NCI-H2029 (cell line): ENCODE results near the gene MTAP.

ENCODE experiments used
- DNase-seq: peaks from one replicate; lab custom pipeline; 2025; lab: John Stamatoyannopoulos, UW

Gene MTAP

GRCh38 chr9:21969011-21969940 is 166.8 kb downstream of the MTAP start:
- DNase-seq, result no peak

- DNase-seq, result no peak
Observed at GRCh38 chr9:21969951-21970799, 167.7 kb downstream of the MTAP start.

- no peak for DNase-seq
Observed at GRCh38 chr9:21970800-21971640, 168.6 kb downstream of the MTAP start.

- DNase-seq, result no peak
Observed at GRCh38 chr9:21972361-21972760, 169.9 kb downstream of the MTAP start.

- DNase-seq, result no peak
Observed at GRCh38 chr9:21974343-21974721, 171.9 kb downstream of the MTAP start.

- peak; percentile 76 for DNase-seq
Observed at GRCh38 chr9:21974722-21975409, 172.4 kb downstream of the MTAP start.

GRCh38 chr9:21976334-21976875 is 174.0 kb downstream of the MTAP start:
- no peak for DNase-seq

- no peak for DNase-seq
Observed at GRCh38 chr9:21982391-21982790, 180.0 kb downstream of the MTAP start.

- DNase-seq, result no peak
Observed at GRCh38 chr9:21982861-21983560, 180.6 kb downstream of the MTAP start.

- DNase-seq, result peak; percentile 33
Observed at GRCh38 chr9:21983561-21983935, 181.1 kb downstream of the MTAP start.

GRCh38 chr9:21984101-21984500 is 181.7 kb downstream of the MTAP start:
- DNase-seq, result no peak

- DNase-seq, result no peak
Observed at GRCh38 chr9:21985964-21986667, 183.7 kb downstream of the MTAP start.
